Ovary (tissue), 9 donors: ENCODE data around the gene CBX1. TPM values are rescaled to one million over a fixed set of nuclear protein-coding genes. Genes with fewer than 3 reads are reported as not detected.
"Not testable (repeated sequence)": the region's sequence is repeated elsewhere in the genome, so short reads cannot be mapped to it uniquely, and the experiment has no call there.

Experiments
- DNase-seq, 5 donors: peaks; one replicate each; pipeline ENCODE4 v3.0.0-alpha.2; 2019 to 2020
- H3K27ac ChIP-seq, 2 donors: fragments of 200-600 bp; one replicate each; pipeline versions ENCODE4 v1.5.1 to v1.8.0; 2019 to 2022
- H3K27me3 ChIP-seq: fragments of 200-600 bp; one replicate; pipeline ENCODE4 v1.8.0; 2022
- H3K36me3 ChIP-seq: fragments of 200-600 bp; sonication (generic); one replicate; pipeline ENCODE4 v1.5.1; 2019
- H3K4me1 ChIP-seq: one replicate; pipeline ENCODE4 v1.8.1; 2013; ENCODE audit warnings: mild to moderate bottlenecking, moderate library complexity; ENCODE audit not compliant: insufficient read depth
- H3K4me3 ChIP-seq: fragments of 200-600 bp; sonication (generic); one replicate; pipeline ENCODE4 v1.5.1; 2017
- H3K9me3 ChIP-seq, 2 donors: fragments of 200-600 bp in 1 of 2; sonication (generic) in 1 of 2; one replicate each; pipeline versions ENCODE4 v1.5.1 to v1.8.1; 2013 to 2019; ENCODE audit warnings: mild to moderate bottlenecking in 1 of 2, moderate library complexity in 1 of 2
- CTCF ChIP-seq, 3 donors: fragments of 450-650 bp in 2 of 3; fragments of 200-600 bp in 1 of 3; IDR thresholded peaks; one replicate each; pipeline versions ENCODE4 v1.5.1 to v1.8.0; 2016 to 2022; ENCODE audit warnings: antibody characterized with exemption in 3 of 3, mild to moderate bottlenecking in 1 of 3
- EP300 ChIP-seq: sonication (generic); formaldehyde crosslinking; IDR thresholded peaks from one replicate; pipeline ENCODE4 v1.6.1; 2017; ENCODE audit warnings: antibody characterized with exemption
- POLR2A ChIP-seq: fragments of 450-650 bp; IDR thresholded peaks from one replicate; pipeline ENCODE4 v1.6.1; 2017; ENCODE audit warnings: antibody characterized with exemption, mild to moderate bottlenecking, moderate library complexity
- WGBS, 3 donors: extraction: QIAGEN DNeasy Blood & Tissue Kit in 1 of 3; methylation state at CpG; one replicate each; pipeline versions ENCODE4 v1.1.5 to v1.1.7; 2013 to 2017; 5-methylcytosine and 5-hydroxymethylcytosine counted together
- intact Hi-C, 4 donors: fragments of 100-400 bp; cut with DNase I; formaldehyde crosslinking; loops; one replicate each; pipeline versions ENCODE4 v1.11.0 to v1.15.1; 2022 to 2023
- polyA plus RNA-seq, 2 donors: library from polyadenylated mRNA; stranded (reverse); fragments of 200-250 nt in 1 of 2; fragments of 350-450 nt in 1 of 2; fragmentation: Illumina TruSeq in 1 of 2; extraction: RNeasy Lipid Tissue Mini Kit (QIAGEN cat#74804) in 1 of 2; gene quantifications; one replicate each; pipeline ENCODE4 v1.2.3, GENCODE V29; 2013 to 2014
- total RNA-seq, 7 donors: library from RNA; depleted of rRNA in 2 of 7; stranded (reverse); fragments of >200 nt in 2 of 7; fragmentation: NEBNext Ultra II Directional in 3 of 7; extraction: Animal tissue kit (Norgen Biotek cat#: 25700) in 3 of 7; gene quantifications; one replicate each; pipeline versions ENCODE4 v1.1.0 to v1.2.4, GENCODE V29; 2016 to 2023
- donor health status: DM: no; HTN: no; CAD: no; lungs with moderate emphysema.
- donor health status: DM: no; HTN: no; CAD: no.
- donor health status: Bipolar disorder and iron deficiency.
- donor health status: DM: yes; HTN: yes; CAD: no.
- donor health status: DM: no; HTN: no; CAD: no.
- donor health status: DM: yes; HTN: yes; CAD: no.

The CBX1 gene
- total and polyA plus RNA-seq, 9 donors: 35.4 to 106 (median 70.0) TPM

DNA sequence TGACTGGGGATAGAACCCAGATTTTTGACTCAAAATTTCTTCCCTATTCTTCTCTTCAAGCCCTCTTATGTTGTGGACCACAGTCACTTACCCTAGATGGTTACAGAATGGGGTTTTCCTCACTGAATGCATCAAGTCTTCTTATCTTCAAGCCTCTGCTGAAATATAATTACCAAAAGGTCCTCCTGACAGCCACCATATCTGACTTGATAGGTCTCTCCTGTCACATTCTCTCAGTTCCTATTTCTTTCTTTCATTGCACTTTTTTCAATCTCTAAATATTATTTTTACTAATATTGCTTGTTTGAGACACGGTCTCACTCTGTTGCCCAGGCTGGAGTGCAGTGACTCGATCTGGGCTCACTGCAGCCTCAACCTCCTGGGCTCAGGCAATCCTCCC, 62.6 kb downstream of the CBX1 start:
- intact Hi-C loops: no loop called here
- H3K36me3 ChIP-seq: no peaks in the 10 kb centered on the region
- no peak for TF ChIP-seq CTCF (IDR thresholded peaks at IDR 0.05)
- TF ChIP-seq POLR2A: no peak
- TF ChIP-seq EP300: no peak
- H3K27ac ChIP-seq: no peak overlapping the region
- no peaks in the 10 kb centered on the region for H3K4me1 ChIP-seq
- H3K27me3 ChIP-seq: no peaks in the 10 kb centered on the region
- WGBS, 3 donors: 79 to 89% (median 85%) methylated on average over 2 of the region's 2 CpGs
- no peak overlapping the region for H3K4me3 ChIP-seq
- no peaks in the 10 kb centered on the region for H3K9me3 ChIP-seq
- no peak for DNase-seq

- WGBS, 3 donors: 10 to 25% (median 23%) methylated on average over 7 to 19 of the region's 19 CpGs
- H3K9me3 ChIP-seq: no peaks in the 10 kb centered on the region
- no peak for TF ChIP-seq EP300
- no peak for TF ChIP-seq POLR2A
- no peak for TF ChIP-seq CTCF (IDR thresholded peaks at IDR 0.05)
- intact Hi-C loops: no loop called here
- H3K4me3 ChIP-seq: peak overlapping the region; percentile 49
- no peaks in the 10 kb centered on the region for H3K4me1 ChIP-seq
- no peak overlapping the region for H3K27ac ChIP-seq
- no peaks in the 10 kb centered on the region for H3K36me3 ChIP-seq
- no peaks in the 10 kb centered on the region for H3K27me3 ChIP-seq
- DNase-seq: no peak
These were observed 63.4 kb downstream of the CBX1 start for GRCh38 chr17:48037838-48038323.

DNA sequence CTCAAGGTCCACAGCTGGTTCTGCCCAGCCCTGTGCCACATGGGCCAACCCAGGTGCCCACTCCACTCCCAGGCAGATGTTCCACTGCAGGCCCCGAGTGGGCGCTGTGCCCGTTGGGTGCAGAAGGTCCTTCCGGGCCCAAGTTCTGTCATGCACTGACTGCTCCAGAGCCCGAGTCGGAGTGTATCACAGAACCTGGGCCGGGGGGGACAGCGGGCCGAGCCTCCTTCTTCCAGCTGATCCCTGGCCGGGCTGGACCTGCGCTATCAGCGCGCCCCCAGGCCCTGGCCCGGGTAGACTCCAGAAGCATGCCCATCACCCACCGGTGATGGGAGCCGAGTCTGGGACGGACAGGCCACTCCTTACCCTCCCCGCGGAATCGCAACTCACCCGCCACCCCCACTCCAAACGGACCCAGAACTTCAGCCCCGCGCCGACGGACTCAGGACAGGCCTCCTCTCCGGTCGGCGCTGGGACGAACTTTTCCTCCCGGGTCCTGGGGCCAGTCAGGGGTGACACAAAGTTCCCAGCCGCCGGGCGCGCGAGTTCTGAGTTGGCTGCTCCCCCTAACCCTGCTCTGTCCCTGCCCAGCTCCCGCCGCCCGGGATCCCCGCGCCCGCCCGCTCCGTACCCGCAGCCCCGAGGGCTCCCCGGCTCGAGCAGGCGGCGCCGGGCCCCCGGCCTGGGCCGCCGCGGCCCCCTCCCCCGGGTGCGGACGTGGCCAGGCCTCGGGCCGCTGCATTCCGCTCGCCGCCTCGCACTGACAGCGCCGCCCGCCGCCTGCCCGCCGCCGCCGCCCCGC, 64.0 kb downstream of the CBX1 start, which contains the start of gene COPZ2:
Gene COPZ2, minus strand, starts transcription at position 762 of the 802 bp plus-strand sequence. Its CDS starts 20 bp downstream, at position 742.
- Histone ChIP-seq H3K36me3 (no peaks in the 10 kb centered on the region), H3K4me1 (no peaks in the 10 kb centered on the region), H3K4me3 (peak within 1 kb of the TSS; percentile 49), H3K27me3 (no peaks in the 10 kb centered on the region), H3K9me3 (no peaks in the 10 kb centered on the region), H3K27ac (no peak within 1 kb of the TSS)
- DNase-seq: peak in 4 of 5 donors; percentile 50 to 72 (median 62)
- WGBS, 3 donors: 1% methylated on average over 45 to 69 of the region's 73 CpGs
- intact Hi-C loops: no loop called here
- TF ChIP-seq EP300 (no peak), CTCF (IDR thresholded peaks at IDR 0.05) (no peak), POLR2A (no peak)

DNA sequence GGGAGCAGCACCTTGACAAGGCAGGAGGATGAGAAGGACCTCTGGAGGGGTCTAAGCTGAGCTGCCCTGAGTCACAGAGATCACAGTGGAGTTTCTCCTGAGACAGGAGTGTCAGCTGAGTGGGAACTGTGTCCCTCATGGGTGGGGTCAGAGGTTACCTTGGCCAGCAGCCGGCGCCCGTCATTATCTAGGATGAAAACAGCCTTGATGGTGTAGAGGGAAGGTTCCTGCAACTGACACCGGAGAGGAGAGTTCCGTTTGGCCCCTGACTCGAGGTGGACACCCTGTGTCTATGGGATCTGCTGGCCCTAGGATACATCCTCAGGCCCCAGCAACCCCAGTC, 64.6 kb downstream of the CBX1 start:
- Histone ChIP-seq H3K4me3 (peak overlapping the region; percentile 49), H3K4me1 (no peaks in the 10 kb centered on the region), H3K36me3 (no peaks in the 10 kb centered on the region), H3K27me3 (no peaks in the 10 kb centered on the region), H3K9me3 (no peaks in the 10 kb centered on the region), H3K27ac (no peak overlapping the region)
- TF ChIP-seq CTCF (IDR thresholded peaks at IDR 0.05) (no peak), EP300 (no peak), POLR2A (no peak)
- WGBS, 3 donors: 17 to 36% (median 36%) methylated on average over 6 of the region's 6 CpGs
- intact Hi-C loops: no loop called here
- DNase-seq: no peak

DNA sequence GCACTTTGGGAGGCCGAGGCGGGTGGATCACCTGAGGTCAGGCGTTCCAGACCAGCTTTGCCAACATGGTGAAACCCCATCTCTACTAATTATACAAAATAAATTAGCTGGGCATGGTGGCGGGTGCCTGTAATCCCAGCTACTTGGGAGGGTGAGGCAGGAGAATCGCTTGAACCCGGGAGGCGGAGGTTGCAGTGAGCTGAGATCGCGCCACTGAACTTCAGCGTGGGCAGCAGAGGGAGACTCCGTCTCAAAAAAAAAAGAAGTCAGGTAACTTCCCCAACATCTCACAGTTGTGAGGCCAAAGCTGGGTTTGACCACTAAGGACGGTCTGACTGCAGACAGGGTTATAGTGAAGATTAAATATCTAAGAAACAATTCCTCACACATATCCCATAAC, 66.5 kb downstream of the CBX1 start:
- H3K4me3 ChIP-seq, H3K27ac ChIP-seq, H3K9me3 ChIP-seq, DNase-seq, H3K36me3 ChIP-seq, H3K27me3 ChIP-seq, H3K4me1 ChIP-seq, intact Hi-C loops: not testable (repeated sequence)
- 89 to 94% (median 93%) methylated on average over 12 of the region's 12 CpGs for WGBS, 3 donors
